ENCODE measurements around the gene DIS3L2. TPM values are rescaled to one million over a fixed set of nuclear protein-coding genes. Genes with fewer than 3 reads are reported as not detected.

The DIS3L2 gene
- total and polyA plus RNA-seq, 2 experiments from 2014 or later, result 15.2 to 25.3 TPM

DNA sequence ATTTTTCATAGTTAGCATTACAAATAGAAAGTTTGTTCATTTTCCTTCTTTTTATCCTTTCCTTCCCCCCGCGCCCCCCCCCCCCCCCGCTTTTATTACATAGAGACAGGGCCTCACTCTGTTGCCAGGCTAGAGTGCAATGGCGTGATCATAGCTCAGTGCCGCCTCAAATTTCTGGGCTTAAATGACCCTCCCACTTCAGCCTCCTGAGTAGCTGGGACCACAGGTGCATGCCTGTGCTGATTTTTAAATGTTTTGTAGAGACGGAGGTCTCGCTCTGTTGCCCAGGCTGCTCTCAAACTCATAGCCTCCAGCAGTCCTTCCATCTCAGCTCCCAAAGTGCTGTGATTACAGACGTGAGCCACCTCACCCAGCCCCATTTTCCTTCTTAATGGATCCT lies 325.8 kb downstream of the DIS3L2 start:
- no peaks in the 10 kb centered on the region for H3K4me1 ChIP-seq (ENCODE audit: insufficient read depth)
- no peak for ATAC-seq

More for the DNA sequence above, 325.8 kb downstream of the DIS3L2 start:
- H3K9me2 ChIP-seq (ENCODE audit: insufficient read depth), result no peaks in the 10 kb centered on the region
- Mint-ChIP-seq H3K36me3 (ENCODE audit: low read depth) (no peaks in the 10 kb centered on the region), H3K27me3 (ENCODE audit: insufficient read depth, low read depth, poor library complexity) (peaks cover 2% of the 10 kb centered on the region), H3K27ac (no peak overlapping the region), H3K4me1 (no peaks in the 10 kb centered on the region), H3K9me3 (no peaks in the 10 kb centered on the region), H3K4me3 (no peak overlapping the region)
- H3K36me3 ChIP-seq (ENCODE audit: insufficient read depth), result no peaks in the 10 kb centered on the region
- TF ChIP-seq JUNB (IDR thresholded peaks at IDR 0.05; ENCODE audit: unreplicated experiment) (no peak), EZH2 (IDR thresholded peaks at IDR 0.05; ENCODE audit: low read depth, unreplicated experiment) (no peak), ZNF462 (CRISPR knock-in tag; IDR thresholded peaks at IDR 0.05) (no peak), POLR2AphosphoS5 (IDR thresholded peaks at IDR 0.05; ENCODE audit: low read depth) (no peak), STAT1 (IDR thresholded peaks at IDR 0.05; ENCODE audit: unreplicated experiment) (no peak), EZH2phosphoT487 (IDR thresholded peaks at IDR 0.05; ENCODE audit: unreplicated experiment) (no peak), NANOG (IDR thresholded peaks at IDR 0.05; ENCODE audit: borderline replicate concordance) (no peak), CREB1 (CRISPR knock-in tag; IDR thresholded peaks at IDR 0.05; ENCODE audit: low read depth) (no peak)
- TF ChIP-seq, protein P1, sequence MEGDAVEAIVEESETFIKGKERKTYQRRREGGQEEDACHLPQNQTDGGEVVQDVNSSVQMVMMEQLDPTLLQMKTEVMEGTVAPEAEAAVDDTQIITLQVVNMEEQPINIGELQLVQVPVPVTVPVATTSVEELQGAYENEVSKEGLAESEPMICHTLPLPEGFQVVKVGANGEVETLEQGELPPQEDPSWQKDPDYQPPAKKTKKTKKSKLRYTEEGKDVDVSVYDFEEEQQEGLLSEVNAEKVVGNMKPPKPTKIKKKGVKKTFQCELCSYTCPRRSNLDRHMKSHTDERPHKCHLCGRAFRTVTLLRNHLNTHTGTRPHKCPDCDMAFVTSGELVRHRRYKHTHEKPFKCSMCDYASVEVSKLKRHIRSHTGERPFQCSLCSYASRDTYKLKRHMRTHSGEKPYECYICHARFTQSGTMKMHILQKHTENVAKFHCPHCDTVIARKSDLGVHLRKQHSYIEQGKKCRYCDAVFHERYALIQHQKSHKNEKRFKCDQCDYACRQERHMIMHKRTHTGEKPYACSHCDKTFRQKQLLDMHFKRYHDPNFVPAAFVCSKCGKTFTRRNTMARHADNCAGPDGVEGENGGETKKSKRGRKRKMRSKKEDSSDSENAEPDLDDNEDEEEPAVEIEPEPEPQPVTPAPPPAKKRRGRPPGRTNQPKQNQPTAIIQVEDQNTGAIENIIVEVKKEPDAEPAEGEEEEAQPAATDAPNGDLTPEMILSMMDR (conservative IDR thresholded peaks at IDR 0.05; ENCODE audit: low read depth in 2 of 2), result no peak
- TF ChIP-seq, protein P2, sequence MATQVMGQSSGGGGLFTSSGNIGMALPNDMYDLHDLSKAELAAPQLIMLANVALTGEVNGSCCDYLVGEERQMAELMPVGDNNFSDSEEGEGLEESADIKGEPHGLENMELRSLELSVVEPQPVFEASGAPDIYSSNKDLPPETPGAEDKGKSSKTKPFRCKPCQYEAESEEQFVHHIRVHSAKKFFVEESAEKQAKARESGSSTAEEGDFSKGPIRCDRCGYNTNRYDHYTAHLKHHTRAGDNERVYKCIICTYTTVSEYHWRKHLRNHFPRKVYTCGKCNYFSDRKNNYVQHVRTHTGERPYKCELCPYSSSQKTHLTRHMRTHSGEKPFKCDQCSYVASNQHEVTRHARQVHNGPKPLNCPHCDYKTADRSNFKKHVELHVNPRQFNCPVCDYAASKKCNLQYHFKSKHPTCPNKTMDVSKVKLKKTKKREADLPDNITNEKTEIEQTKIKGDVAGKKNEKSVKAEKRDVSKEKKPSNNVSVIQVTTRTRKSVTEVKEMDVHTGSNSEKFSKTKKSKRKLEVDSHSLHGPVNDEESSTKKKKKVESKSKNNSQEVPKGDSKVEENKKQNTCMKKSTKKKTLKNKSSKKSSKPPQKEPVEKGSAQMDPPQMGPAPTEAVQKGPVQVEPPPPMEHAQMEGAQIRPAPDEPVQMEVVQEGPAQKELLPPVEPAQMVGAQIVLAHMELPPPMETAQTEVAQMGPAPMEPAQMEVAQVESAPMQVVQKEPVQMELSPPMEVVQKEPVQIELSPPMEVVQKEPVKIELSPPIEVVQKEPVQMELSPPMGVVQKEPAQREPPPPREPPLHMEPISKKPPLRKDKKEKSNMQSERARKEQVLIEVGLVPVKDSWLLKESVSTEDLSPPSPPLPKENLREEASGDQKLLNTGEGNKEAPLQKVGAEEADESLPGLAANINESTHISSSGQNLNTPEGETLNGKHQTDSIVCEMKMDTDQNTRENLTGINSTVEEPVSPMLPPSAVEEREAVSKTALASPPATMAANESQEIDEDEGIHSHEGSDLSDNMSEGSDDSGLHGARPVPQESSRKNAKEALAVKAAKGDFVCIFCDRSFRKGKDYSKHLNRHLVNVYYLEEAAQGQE (IDR thresholded peaks at IDR 0.05; ENCODE audit: unreplicated experiment), result no peak
- no peaks in the 10 kb centered on the region for H3K27me3 ChIP-seq (ENCODE audit: insufficient read depth)
- H3K27ac ChIP-seq (ENCODE audit: low read depth), result no peak overlapping the region
- H4K20me1 ChIP-seq (replicated peaks; ENCODE audit: insufficient read depth), result no peaks in the 10 kb centered on the region
- no peak for DNase-seq (ENCODE audit: low spot score)
- H3F3A ChIP-seq (replicated peaks; ENCODE audit: low read depth), result no peaks in the 10 kb centered on the region
- no peak overlapping the region for H3K4me2 ChIP-seq
- no peaks in the 10 kb centered on the region for H3K79me2 ChIP-seq (replicated peaks; ENCODE audit: insufficient read depth)
- H2AFZ ChIP-seq, result no peak overlapping the region
- no peak overlapping the region for H3K4me3 ChIP-seq
